ENCODE results near the gene AICDA. TPM values are rescaled to one million over a fixed set of nuclear protein-coding genes. Genes with fewer than 3 reads are reported as not detected.

The AICDA gene
- total RNA-seq, 1 experiment from 2014 or later = not detected

DNA sequence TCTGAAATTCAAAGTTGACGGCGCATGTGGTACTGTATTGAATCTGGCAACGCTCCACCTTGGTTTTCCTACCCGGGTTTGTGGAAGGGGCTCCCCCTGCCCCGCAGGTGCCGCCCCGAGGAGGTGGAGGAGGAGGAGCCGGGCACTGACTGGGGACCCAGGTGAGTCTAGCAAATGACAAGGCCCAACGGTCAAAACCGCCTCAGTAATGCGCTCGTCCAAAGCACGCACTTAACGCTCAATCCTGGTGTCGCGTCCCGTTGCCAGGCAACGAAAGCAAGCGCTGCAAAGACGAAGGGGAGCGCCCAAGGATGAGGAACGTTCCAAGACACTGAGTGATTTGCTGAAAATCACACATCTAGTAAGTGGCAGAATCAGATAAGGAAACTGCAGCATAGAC, 48.0 kb downstream of the AICDA start:
- POLR2A ChIA-PET = no interaction called here
- no peaks in the 10 kb centered on the region for H3K4me1 ChIP-seq (ENCODE audit: control insufficient read depth in 1 of 2, insufficient read depth in 2 of 2, low read length in 2 of 2)
- RAD21 ChIA-PET (ENCODE audit: low non-redundant PET in 1 of 2, low total read pairs in 2 of 2, uncharacterized antibody in 2 of 2, unreplicated experiment in 2 of 2) = no interaction called here
- no peak overlapping the region for H3K4me2 ChIP-seq (ENCODE audit: low read length)
- H3K27ac ChIP-seq (ENCODE audit: low read depth, low read length) = no peak overlapping the region
- no peaks in the 10 kb centered on the region for H3K79me2 ChIP-seq (ENCODE audit: insufficient read depth, low read length)
- H3K27me3 ChIP-seq (ENCODE audit: insufficient read depth, low read length) = no peaks in the 10 kb centered on the region
- no peaks in the 10 kb centered on the region for H3K9me2 ChIP-seq (ENCODE audit: insufficient read depth)
- TF ChIP-seq POLR2AphosphoS5 (IDR thresholded peaks at IDR 0.05; ENCODE audit: low read depth, low read length) (no peak), JUND (IDR thresholded peaks at IDR 0.05) (no peak), EZH2 (IDR thresholded peaks at IDR 0.05) (no peak), EGR1 (IDR thresholded peaks at IDR 0.05; ENCODE audit: low read depth) (no peak), RAD21 (IDR thresholded peaks at IDR 0.05; ENCODE audit: low read depth) (no peak), ZNF274 (IDR thresholded peaks at IDR 0.05; ENCODE audit: low read depth, low read length) (no peak), ZFX (IDR thresholded peaks at IDR 0.05) (no peak), POLR2A (IDR thresholded peaks at IDR 0.05; ENCODE audit: borderline replicate concordance, extremely low read depth, insufficient read depth, insufficient read length) (no peak)
- TF ChIP-seq, protein P1, sequence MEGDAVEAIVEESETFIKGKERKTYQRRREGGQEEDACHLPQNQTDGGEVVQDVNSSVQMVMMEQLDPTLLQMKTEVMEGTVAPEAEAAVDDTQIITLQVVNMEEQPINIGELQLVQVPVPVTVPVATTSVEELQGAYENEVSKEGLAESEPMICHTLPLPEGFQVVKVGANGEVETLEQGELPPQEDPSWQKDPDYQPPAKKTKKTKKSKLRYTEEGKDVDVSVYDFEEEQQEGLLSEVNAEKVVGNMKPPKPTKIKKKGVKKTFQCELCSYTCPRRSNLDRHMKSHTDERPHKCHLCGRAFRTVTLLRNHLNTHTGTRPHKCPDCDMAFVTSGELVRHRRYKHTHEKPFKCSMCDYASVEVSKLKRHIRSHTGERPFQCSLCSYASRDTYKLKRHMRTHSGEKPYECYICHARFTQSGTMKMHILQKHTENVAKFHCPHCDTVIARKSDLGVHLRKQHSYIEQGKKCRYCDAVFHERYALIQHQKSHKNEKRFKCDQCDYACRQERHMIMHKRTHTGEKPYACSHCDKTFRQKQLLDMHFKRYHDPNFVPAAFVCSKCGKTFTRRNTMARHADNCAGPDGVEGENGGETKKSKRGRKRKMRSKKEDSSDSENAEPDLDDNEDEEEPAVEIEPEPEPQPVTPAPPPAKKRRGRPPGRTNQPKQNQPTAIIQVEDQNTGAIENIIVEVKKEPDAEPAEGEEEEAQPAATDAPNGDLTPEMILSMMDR (IDR thresholded peaks at IDR 0.05 in 2 of 3, conservative IDR thresholded peaks at IDR 0.05 in 1 of 3; ENCODE audit: borderline replicate concordance in 1 of 3, insufficient read depth in 1 of 3, low read depth in 2 of 3, low read length in 2 of 3) = no peak
- CTCF ChIA-PET = no interaction called here
- H3K9me3 ChIP-seq (ENCODE audit: control insufficient read depth in 1 of 2, insufficient read depth in 1 of 2, low read depth in 1 of 2, low read length in 2 of 2) = no peaks in the 10 kb centered on the region
- intact Hi-C loops (cut with micrococcal nuclease) = no loop called here
- no peaks in the 10 kb centered on the region for H4K20me1 ChIP-seq (ENCODE audit: insufficient read depth)
- no peaks in the 10 kb centered on the region for H3K36me3 ChIP-seq (ENCODE audit: control insufficient read depth in 1 of 2, insufficient read depth in 2 of 2, low read length in 2 of 2)
- H3K4me3 ChIP-seq (replicated peaks in 1 of 2; ENCODE audit: low read depth in 1 of 2, low read length in 2 of 2) = no peak overlapping the region
- ATAC-seq (no peak), DNase-seq (ENCODE audit: low read depth, low spot score) (no peak)
- H3K9ac ChIP-seq (ENCODE audit: low read length) = no peak overlapping the region
- BruUV-seq (replicated peaks) = no TSS peak
- no peak overlapping the region for H2AFZ ChIP-seq (ENCODE audit: low read depth, low read length, poor library complexity, severe bottlenecking)

DNA sequence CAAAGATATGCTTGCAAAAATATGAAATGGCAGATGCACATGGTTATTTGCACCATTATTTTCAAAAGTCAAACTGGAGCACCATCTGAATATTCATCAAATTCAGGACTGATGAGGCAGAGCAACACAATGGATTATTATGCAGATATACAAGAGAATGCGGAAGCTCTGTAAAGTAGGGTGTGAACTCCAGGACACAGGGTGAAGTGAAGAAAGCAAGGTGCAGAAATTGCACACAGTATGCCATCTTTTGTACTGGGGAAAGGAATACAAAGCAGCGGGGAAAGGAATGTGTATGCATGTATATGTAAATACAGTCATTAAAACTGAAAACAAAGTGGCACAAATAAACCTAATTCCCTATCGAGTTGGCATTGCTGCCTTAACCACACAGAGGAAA, 49.3 kb downstream of the AICDA start:
- Histone ChIP-seq H4K20me1 (ENCODE audit: insufficient read depth) (no peaks in the 10 kb centered on the region), H3K27ac (ENCODE audit: low read depth, low read length) (no peak overlapping the region), H3K9me2 (ENCODE audit: insufficient read depth) (no peaks in the 10 kb centered on the region), H3K79me2 (ENCODE audit: insufficient read depth, low read length) (no peaks in the 10 kb centered on the region), H3K36me3 (ENCODE audit: control insufficient read depth in 1 of 2, insufficient read depth in 2 of 2, low read length in 2 of 2) (no peaks in the 10 kb centered on the region), H3K9ac (ENCODE audit: low read length) (no peak overlapping the region), H3K4me1 (ENCODE audit: control insufficient read depth in 1 of 2, insufficient read depth in 2 of 2, low read length in 2 of 2) (no peaks in the 10 kb centered on the region), H3K9me3 (ENCODE audit: control insufficient read depth in 1 of 2, insufficient read depth in 1 of 2, low read depth in 1 of 2, low read length in 2 of 2) (no peaks in the 10 kb centered on the region), H3K27me3 (ENCODE audit: insufficient read depth, low read length) (no peaks in the 10 kb centered on the region), H2AFZ (ENCODE audit: low read depth, low read length, poor library complexity, severe bottlenecking) (no peak overlapping the region), H3K4me3 (replicated peaks in 1 of 2; ENCODE audit: low read depth in 1 of 2, low read length in 2 of 2) (no peak overlapping the region), H3K4me2 (ENCODE audit: low read length) (no peak overlapping the region)
- no peak for DNase-seq (ENCODE audit: low read depth, low spot score)
- CTCF ChIA-PET = no interaction called here
- TF ChIP-seq ZNF274 (IDR thresholded peaks at IDR 0.05; ENCODE audit: low read depth, low read length) (no peak), CBX3 (IDR thresholded peaks at IDR 0.05; ENCODE audit: low read depth) (no peak), FOSL1 (IDR thresholded peaks at IDR 0.05; ENCODE audit: low read depth) (no peak), POLR2AphosphoS5 (IDR thresholded peaks at IDR 0.05; ENCODE audit: low read depth, low read length) (no peak), POLR2A (IDR thresholded peaks at IDR 0.05; ENCODE audit: borderline replicate concordance, extremely low read depth, insufficient read depth, insufficient read length) (no peak), EZH2 (IDR thresholded peaks at IDR 0.05) (no peak)
- TF ChIP-seq, protein P2, sequence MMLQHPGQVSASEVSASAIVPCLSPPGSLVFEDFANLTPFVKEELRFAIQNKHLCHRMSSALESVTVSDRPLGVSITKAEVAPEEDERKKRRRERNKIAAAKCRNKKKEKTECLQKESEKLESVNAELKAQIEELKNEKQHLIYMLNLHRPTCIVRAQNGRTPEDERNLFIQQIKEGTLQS (IDR thresholded peaks at IDR 0.05) = no peak
- TF ChIP-seq, protein P3, sequence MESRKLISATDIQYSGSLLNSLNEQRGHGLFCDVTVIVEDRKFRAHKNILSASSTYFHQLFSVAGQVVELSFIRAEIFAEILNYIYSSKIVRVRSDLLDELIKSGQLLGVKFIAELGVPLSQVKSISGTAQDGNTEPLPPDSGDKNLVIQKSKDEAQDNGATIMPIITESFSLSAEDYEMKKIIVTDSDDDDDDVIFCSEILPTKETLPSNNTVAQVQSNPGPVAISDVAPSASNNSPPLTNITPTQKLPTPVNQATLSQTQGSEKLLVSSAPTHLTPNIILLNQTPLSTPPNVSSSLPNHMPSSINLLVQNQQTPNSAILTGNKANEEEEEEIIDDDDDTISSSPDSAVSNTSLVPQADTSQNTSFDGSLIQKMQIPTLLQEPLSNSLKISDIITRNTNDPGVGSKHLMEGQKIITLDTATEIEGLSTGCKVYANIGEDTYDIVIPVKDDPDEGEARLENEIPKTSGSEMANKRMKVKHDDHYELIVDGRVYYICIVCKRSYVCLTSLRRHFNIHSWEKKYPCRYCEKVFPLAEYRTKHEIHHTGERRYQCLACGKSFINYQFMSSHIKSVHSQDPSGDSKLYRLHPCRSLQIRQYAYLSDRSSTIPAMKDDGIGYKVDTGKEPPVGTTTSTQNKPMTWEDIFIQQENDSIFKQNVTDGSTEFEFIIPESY (IDR thresholded peaks at IDR 0.05; ENCODE audit: extremely low read depth, insufficient replicate concordance, low read length) = no peak
- RAD21 ChIA-PET (ENCODE audit: low non-redundant PET in 1 of 2, low total read pairs in 2 of 2, uncharacterized antibody in 2 of 2, unreplicated experiment in 2 of 2) = no interaction called here
- POLR2A ChIA-PET = no interaction called here
- intact Hi-C loops (cut with micrococcal nuclease) = no loop called here
- no TSS peak for BruUV-seq (replicated peaks)
- no peak for ATAC-seq

Measured in HCT116 (cell line).